Measurements from ENCODE around the gene FABP7. TPM values are rescaled to one million over a fixed set of nuclear protein-coding genes. Genes with fewer than 3 reads are reported as not detected.

FABP7 gene
- total RNA-seq, 1 experiment from 2014 or later = 0.54 TPM

DNA sequence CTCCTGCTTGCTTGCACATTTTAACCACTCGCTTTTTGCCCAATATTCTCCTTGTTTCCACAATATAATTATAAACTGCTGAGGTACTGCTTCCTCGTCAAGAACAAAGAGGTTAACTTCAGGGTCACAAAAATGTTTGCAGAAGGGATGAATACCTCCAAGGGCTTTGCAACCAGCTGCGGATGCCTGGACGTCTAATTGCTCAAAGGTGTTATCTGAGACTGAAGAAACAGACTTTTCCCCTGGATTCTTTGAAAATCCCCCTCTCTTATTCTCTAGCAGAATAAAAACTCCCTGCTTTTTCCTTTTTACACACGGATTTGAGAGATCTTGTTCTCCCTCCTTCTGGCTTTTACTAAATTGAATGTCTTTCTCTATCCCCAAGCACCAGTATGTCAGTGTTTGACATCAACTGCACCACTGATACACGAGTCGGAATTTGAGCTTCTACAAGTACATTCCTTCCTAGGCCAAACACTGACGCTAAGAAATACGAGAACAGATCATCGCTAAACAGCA is 9.2 kb downstream of the FABP7 start:
- in situ Hi-C loops (cut with HindIII; ENCODE audit: low pct_unique_long_range_greater_than_20kb, low sequenced_read_pairs) = no loop called here
- peak; percentile 22 for DNase-seq (ENCODE audit: low read depth)

- peak; percentile 88 for DNase-seq (ENCODE audit: low read depth)
- in situ Hi-C loops (cut with HindIII; ENCODE audit: low pct_unique_long_range_greater_than_20kb, low sequenced_read_pairs) = loop anchor here (5.0 kb wide), 1 partner anchor 48 kb away; no protein-coding TSS in a partner anchor
These were observed 9.9 kb downstream of the FABP7 start, which contains the start of gene SMPDL3A for GRCh38 chr6:122789182-122790027. SMPDL3A (plus strand) TSS chr6:122789258; CDS start chr6:122789347, 89 bp downstream.

DNA sequence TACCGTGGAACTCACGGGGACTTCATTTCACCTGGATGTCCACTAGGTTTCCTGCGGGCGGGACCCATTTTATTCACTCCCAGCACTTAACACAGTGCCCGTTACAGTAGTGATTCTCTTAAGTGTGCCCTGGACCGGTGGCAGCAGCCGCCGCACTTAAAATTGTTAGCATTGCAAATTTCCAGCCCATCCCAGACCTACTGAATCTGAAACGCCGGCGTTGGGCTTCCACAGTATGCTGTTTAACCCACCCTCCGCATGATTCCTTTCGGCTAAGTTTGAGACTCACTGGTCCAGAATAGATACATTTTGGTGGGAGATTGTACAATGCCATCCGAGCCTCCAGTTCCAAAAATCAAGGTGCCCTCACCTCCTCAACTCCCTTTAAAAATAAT is 10.5 kb downstream of the FABP7 start:
- in situ Hi-C loops (cut with HindIII; ENCODE audit: low pct_unique_long_range_greater_than_20kb, low sequenced_read_pairs) = loop anchor here (5.0 kb wide), 1 partner anchor 47 kb away; no protein-coding TSS in a partner anchor
- DNase-seq (ENCODE audit: low read depth) = no peak

- peak; percentile 68 for DNase-seq (ENCODE audit: low read depth)
- in situ Hi-C loops (cut with HindIII; ENCODE audit: low pct_unique_long_range_greater_than_20kb, low sequenced_read_pairs) = loop anchor here (5.0 kb wide), 1 partner anchor 47 kb away; no protein-coding TSS in a partner anchor
These were observed 11.2 kb downstream of the FABP7 start for GRCh38 chr6:122790423-122791309.

DNA sequence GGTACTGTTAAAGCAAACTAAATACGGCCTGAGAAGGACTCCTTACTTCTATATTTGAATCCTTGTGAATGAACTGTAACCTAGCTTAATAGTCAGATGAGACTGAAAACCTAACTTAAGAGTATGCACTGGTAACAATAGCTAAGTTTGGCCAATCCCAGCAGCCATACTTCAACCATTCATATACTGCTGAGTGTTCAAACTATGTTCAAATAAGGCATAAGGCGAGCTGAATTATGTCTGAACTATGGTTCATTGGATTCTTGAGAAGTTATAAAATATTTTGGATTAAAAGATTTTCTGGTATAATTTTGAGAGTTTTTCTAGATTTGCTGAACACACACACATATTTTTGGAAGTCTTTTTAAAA is 11.8 kb downstream of the FABP7 start:
- in situ Hi-C loops (cut with HindIII; ENCODE audit: low pct_unique_long_range_greater_than_20kb, low sequenced_read_pairs) = loop anchor here (5.0 kb wide), 1 partner anchor 46 kb away; no protein-coding TSS in a partner anchor
- DNase-seq (ENCODE audit: low read depth) = no peak

DNA sequence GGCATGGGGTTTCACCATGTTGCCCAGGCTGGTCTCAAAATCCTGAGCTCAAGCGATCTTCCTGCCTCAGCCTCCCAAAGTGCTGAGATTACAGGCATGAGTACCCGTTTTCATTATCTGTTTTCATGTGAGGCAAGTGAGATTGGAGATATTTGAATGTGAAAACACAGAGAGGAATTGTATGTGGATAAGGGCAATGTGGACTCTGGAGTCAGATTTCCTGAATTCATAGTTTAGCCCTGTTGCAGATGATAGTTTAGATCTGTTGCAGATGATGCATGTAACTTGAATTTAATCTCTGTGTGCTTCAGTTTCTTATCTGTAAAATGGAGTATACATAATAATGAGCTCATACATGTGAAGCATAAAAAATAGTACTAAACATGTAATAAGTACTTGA is 13.2 kb downstream of the FABP7 start:
- in situ Hi-C loops (cut with HindIII; ENCODE audit: low pct_unique_long_range_greater_than_20kb, low sequenced_read_pairs) = loop anchor here (5.0 kb wide), 1 partner anchor 45 kb away; no protein-coding TSS in a partner anchor

DNA sequence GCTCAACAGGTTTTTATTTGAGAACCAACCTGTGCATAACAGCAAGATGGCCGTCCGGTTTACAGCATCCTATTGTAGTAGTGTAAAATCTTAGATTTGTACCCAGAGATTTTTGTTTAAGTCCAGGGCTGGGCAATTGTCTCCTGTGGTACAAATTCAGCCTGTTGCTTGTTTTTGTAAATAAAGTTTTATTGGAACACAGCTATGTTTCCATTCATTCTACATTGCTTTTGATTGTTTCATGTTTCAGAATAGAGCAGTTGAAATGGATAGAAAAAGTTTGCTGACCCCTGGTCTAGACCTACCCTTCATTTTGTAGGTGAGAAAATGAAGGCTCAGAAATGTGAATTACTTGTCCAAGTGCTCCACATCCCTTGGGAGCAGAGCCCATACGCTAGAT is 18.0 kb downstream of the FABP7 start:
- in situ Hi-C loops (cut with HindIII; ENCODE audit: low pct_unique_long_range_greater_than_20kb, low sequenced_read_pairs) = no loop called here
- no peak for DNase-seq (ENCODE audit: low read depth)

More for the DNA sequence above, 13.2 kb downstream of the FABP7 start:
- no peak for DNase-seq (ENCODE audit: low read depth)

- in situ Hi-C loops (cut with HindIII; ENCODE audit: low pct_unique_long_range_greater_than_20kb, low sequenced_read_pairs) = no loop called here
- peak; percentile 96 for DNase-seq (ENCODE audit: low read depth)
These were observed 18.7 kb downstream of the FABP7 start for GRCh38 chr6:122798099-122798641.

DNA sequence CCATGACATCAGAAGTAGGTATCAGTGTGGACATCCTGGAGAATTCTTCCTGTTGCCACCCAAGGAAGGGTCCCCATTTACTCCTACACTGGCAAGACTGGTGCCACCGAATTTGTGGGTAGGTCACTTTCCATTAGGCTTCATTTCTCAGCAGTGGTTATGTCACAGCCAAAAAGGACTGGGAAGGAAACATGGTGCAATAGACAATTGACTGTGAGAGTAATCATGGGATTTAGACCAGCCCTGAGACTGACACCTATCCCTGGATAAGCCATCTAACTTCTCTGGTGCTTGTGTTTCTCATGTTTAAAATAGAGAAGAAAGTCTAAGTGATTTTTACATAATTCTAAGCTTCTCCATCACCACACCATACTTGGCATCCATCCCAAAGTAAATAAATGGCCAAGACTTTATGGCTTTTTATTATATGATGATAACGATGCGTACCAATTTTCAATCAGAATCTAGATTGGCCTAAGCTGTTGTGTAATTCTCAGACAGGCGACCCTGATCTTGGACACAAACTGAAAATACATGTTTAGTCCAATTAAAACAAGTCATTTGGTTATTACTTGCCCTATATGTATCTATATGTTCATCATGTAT is 19.7 kb downstream of the FABP7 start:
- DNase-seq (ENCODE audit: low read depth) = no peak
- in situ Hi-C loops (cut with HindIII; ENCODE audit: low pct_unique_long_range_greater_than_20kb, low sequenced_read_pairs) = no loop called here

DNA sequence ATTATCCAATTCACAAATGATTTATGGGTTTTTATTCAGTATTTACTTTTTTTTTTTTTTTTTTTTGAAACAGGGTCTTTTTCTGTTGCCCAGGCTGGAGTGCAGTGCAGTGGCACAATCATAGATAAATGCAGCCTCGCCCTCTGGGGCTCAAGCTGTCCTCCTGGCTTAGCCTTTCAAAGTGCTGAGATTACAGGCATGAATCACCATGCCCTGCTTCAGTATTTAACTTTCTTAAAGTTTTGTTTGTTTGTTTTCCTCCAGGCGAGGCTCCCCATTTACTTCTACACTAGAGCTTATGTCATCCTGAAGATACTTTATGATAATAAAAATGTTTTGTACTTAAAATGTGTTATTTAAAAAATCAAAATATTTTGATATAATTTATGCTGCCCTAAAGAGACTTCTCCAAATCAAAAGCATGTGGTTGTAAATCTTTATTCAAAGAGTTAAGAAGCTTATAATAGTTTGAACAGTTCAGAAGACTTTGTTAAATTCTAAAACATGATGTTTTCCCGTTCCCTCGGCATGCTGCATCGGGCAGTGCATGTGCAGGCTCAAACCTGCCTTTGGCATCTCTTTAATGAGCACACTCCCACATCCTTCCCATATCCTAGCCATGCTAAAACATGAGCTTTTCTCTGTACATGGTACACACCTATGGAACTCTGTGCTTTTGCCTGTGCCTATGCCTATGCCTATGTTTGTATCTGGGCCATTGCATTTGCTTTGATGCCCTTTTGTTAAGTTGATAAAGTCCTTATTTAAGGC is 20.6 kb downstream of the FABP7 start:
- in situ Hi-C loops (cut with HindIII; ENCODE audit: low pct_unique_long_range_greater_than_20kb, low sequenced_read_pairs) = no loop called here
- no peak for DNase-seq (ENCODE audit: low read depth)

DNA sequence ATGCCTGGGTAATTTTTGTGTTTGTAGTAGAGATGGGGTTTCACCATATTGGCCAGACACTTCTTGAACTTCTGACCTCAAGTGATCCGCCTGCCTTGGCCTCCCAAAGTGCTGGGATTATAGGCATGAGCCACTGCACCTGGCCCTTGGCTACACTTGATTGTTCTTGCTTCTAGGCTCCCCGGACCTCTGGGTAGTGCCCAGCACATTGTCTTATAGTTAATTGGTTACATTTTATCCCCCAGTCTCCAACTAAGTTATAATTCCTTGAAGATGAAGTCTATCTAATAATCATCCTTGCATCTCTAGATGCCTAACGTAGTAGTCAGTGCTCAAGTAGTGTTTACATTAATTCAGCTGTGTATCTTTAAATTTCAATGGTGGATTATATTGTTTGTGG is 21.4 kb downstream of the FABP7 start:
- peak; percentile 66 for DNase-seq (ENCODE audit: low read depth)
- in situ Hi-C loops (cut with HindIII; ENCODE audit: low pct_unique_long_range_greater_than_20kb, low sequenced_read_pairs) = no loop called here

DNA sequence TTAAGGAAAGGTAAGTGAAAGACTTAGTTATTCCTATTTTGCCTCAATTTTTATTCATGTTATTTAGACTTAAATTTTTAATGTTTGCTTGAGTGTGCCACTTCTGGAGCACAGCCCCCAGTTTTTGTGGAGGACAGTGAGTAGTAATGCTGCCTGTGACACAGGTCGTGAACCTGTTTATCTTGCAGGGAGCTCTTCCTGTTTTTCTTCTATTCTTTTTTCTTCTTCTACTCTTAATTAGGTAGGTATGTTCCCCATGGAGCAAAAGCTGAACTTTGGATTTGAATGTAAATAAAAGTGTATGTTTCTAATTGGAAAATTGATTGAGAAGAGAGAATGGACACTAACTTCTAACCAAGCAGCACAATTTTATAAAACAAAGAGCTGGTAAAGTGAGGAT is 21.9 kb downstream of the FABP7 start:
- no peak for DNase-seq (ENCODE audit: low read depth)
- in situ Hi-C loops (cut with HindIII; ENCODE audit: low pct_unique_long_range_greater_than_20kb, low sequenced_read_pairs) = no loop called here

DNA sequence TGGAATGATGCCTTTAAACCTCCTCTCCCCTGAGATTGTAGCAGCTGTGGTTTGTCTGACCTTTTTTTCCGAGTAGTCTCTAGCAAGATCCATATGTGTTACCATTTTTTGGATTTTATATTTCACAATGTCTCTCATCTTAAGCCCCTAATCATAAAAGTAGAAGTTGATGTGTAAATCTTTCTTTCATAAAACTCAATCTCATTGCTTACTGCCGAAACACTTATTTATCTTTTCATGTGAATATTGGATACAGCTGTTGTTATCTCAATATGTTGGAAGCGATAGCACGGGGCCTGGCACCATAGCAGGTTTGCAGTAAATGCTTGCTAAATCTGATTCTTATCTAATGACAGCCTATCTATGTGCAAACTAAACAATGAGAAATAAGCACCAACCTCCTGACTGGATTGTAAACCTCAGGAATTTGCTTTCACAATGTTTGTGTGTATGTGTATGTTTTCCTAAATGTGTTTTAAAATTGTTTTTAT is 23.7 kb downstream of the FABP7 start:
- DNase-seq (ENCODE audit: low read depth) = no peak
- in situ Hi-C loops (cut with HindIII; ENCODE audit: low pct_unique_long_range_greater_than_20kb, low sequenced_read_pairs) = no loop called here

DNA sequence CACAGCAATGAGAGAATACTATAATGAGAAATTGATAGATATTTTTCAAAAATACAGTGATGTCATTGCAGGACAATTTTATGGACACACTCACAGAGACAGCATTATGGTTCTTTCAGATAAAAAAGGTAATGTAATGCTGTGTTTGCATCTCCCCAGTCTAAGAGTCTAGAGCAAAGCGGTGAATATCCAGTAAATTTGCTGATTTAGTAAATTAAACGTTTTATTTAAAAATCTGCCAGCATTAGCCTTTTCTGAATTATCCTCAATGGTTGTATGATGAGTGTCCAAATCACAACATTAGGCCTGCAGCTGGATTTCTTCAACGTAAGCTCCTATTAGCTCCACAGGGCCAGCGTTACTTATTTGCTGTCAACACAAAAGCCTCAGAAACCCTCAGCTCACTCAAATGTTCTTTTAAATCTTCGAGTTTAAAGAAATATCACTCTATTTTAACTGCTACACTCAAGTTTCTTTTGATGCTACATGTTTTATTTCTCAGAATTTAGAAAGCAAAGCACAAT is 25.5 kb downstream of the FABP7 start:
- in situ Hi-C loops (cut with HindIII; ENCODE audit: low pct_unique_long_range_greater_than_20kb, low sequenced_read_pairs) = no loop called here

DNA sequence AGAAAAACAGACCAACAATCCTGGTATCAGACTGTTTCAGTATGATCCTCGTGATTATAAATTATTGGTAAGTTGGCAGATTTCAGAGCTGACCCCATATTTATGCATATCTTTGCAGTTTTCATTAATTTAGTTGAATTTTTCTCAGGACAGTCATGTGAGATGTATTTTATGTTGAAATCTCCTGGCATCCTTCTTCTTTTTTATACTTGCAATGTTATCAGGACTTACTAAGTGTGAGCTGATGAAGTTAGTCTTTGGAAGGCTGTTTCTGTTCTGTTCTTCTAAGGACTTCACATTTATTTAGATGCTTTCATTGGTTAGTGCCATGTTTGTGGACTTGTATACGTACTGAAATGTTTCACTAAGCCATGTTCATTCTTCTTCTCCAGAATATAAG is 26.8 kb downstream of the FABP7 start:
- in situ Hi-C loops (cut with HindIII; ENCODE audit: low pct_unique_long_range_greater_than_20kb, low sequenced_read_pairs) = no loop called here

More for the DNA sequence above, 25.5 kb downstream of the FABP7 start:
- no peak for DNase-seq (ENCODE audit: low read depth)

GRCh38 chr6:122808121-122808885 is 28.8 kb downstream of the FABP7 start:
- in situ Hi-C loops (cut with HindIII; ENCODE audit: low pct_unique_long_range_greater_than_20kb, low sequenced_read_pairs) = no loop called here
- no peak for DNase-seq (ENCODE audit: low read depth)

More for the DNA sequence above, 26.8 kb downstream of the FABP7 start:
- no peak for DNase-seq (ENCODE audit: low read depth)

Data from Caki2 (cell line).